T-helper 2 cell treated with Interferon-gamma antibody and Interleukin-4, amounts not matched to agents 5 μg/mL and 100 μg/mL, for 36 hours (primary cell): Measurements from ENCODE around the gene NPHP4.

Experiments used
- DNase-seq: peaks from one replicate; pipeline ENCODE4 v3.0.0; 2021; ENCODE audit warnings: low spot score
- H3K27ac Mint-ChIP-seq: one replicate; pipeline ENCODE4 v1.8.0; 2021; ENCODE audit warnings: mild to moderate bottlenecking, mixed read lengths
- H3K27me3 Mint-ChIP-seq: one replicate; pipeline ENCODE4 v1.8.0; 2021; ENCODE audit warnings: low read depth, mixed read lengths
- H3K36me3 Mint-ChIP-seq: one replicate; pipeline ENCODE4 v1.8.0; 2021; ENCODE audit warnings: low read depth, mixed read lengths
- H3K4me1 Mint-ChIP-seq: one replicate; pipeline ENCODE4 v1.8.0; 2021; ENCODE audit warnings: low read depth, mixed read lengths
- H3K4me3 Mint-ChIP-seq: one replicate; pipeline ENCODE4 v1.8.0; 2022; ENCODE audit warnings: mild to moderate bottlenecking, moderate library complexity, mixed read lengths
- H3K9me3 Mint-ChIP-seq: one replicate; pipeline ENCODE4 v1.8.0; 2021; ENCODE audit warnings: mixed read lengths

The NPHP4 gene

GRCh38 chr1:5994713-5995621 lies 2.7 kb upstream of the NPHP4 start:
- Mint-ChIP-seq H3K4me3 (peak overlapping the region; percentile 98), H3K27me3 (no peaks in the 10 kb centered on the region), H3K36me3 (peaks cover 6% of the 10 kb centered on the region), H3K4me1 (peaks cover 18% of the 10 kb centered on the region), H3K27ac (peak overlapping the region; percentile 96), H3K9me3 (no peaks in the 10 kb centered on the region)
- peak; percentile 43 for DNase-seq

GRCh38 chr1:5993556-5994491 lies 1.6 kb upstream of the NPHP4 start:
- peak overlapping the region; percentile 98 for H3K4me3 Mint-ChIP-seq
- DNase-seq, result peak; percentile 31
- peaks cover 18% of the 10 kb centered on the region for H3K4me1 Mint-ChIP-seq

GRCh38 chr1:5992814-5993555 lies 760 bp upstream of the NPHP4 start:
- Mint-ChIP-seq H3K36me3 (peaks cover 8% of the 10 kb centered on the region), H3K27me3 (no peaks in the 10 kb centered on the region), H3K4me1 (peaks cover 18% of the 10 kb centered on the region), H3K27ac (peak overlapping the region; percentile 96), H3K9me3 (no peaks in the 10 kb centered on the region), H3K4me3 (peak overlapping the region; percentile 98)
- peak; percentile 7 for DNase-seq

More at GRCh38 chr1:5993556-5994491, 1.6 kb upstream of the NPHP4 start:
- Mint-ChIP-seq H3K27me3 (no peaks in the 10 kb centered on the region), H3K27ac (peak overlapping the region; percentile 96), H3K9me3 (no peaks in the 10 kb centered on the region), H3K36me3 (peaks cover 8% of the 10 kb centered on the region)

DNA sequence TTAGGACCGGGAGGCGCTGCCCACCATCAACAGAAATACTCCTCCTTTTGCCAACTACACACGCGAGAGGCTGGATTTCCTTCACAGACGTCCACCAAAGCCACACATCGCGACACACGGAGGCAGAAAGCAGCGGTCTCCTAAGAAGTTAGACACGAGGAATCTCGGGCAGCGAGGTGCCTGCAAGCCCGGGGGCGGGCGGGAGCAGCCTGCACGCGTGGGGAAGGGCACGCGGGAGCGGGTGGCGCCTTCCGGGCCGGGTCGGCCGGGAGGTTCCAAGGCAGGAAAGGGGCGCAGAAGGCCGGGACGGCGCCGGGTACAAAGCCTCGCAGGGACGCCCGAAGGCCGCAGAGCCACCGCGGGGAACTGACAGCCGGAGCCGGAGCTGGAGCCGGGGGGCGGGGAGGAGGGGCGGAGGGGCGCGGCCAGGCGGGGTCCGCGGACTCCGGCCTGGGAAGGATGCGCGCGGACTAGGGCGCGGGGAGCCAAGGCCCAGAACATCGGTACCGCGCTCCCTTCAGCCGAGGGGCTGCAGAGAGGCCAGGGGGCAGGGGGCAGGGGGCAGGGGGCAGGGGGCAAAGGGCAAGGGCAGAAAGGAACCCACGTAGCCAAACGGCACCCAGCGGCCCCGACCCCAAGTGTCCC lies 722 bp downstream of the NPHP4 start:
- Mint-ChIP-seq H3K27me3 (no peaks in the 10 kb centered on the region), H3K27ac (peak overlapping the region; percentile 96)

GRCh38 chr1:5990913-5991312 lies 1.3 kb downstream of the NPHP4 start:
- DNase-seq, result no peak
- H3K4me1 Mint-ChIP-seq, result peaks cover 16% of the 10 kb centered on the region
- H3K27ac Mint-ChIP-seq, result peak overlapping the region; percentile 84
- H3K9me3 Mint-ChIP-seq, result no peaks in the 10 kb centered on the region
- H3K4me3 Mint-ChIP-seq, result peak overlapping the region; percentile 84
- no peaks in the 10 kb centered on the region for H3K27me3 Mint-ChIP-seq
- H3K36me3 Mint-ChIP-seq, result peaks cover 8% of the 10 kb centered on the region

More for the DNA sequence above, 722 bp downstream of the NPHP4 start:
- Mint-ChIP-seq H3K9me3 (no peaks in the 10 kb centered on the region), H3K4me1 (peaks cover 16% of the 10 kb centered on the region), H3K4me3 (peak overlapping the region; percentile 84), H3K36me3 (peaks cover 8% of the 10 kb centered on the region)
- DNase-seq, result peak; percentile 17

GRCh38 chr1:5989731-5990271 lies 2.4 kb downstream of the NPHP4 start:
- Mint-ChIP-seq H3K27ac (no peak overlapping the region), H3K27me3 (no peaks in the 10 kb centered on the region), H3K9me3 (no peaks in the 10 kb centered on the region), H3K4me3 (peak overlapping the region; percentile 59), H3K36me3 (peaks cover 12% of the 10 kb centered on the region), H3K4me1 (peaks cover 15% of the 10 kb centered on the region)
- no peak for DNase-seq

- no peak for DNase-seq
- Mint-ChIP-seq H3K36me3 (peaks cover 10% of the 10 kb centered on the region), H3K27ac (no peak overlapping the region), H3K9me3 (no peaks in the 10 kb centered on the region), H3K4me3 (no peak overlapping the region), H3K27me3 (no peaks in the 10 kb centered on the region), H3K4me1 (peaks cover 11% of the 10 kb centered on the region)
Observed at GRCh38 chr1:5989286-5989605, 3.0 kb downstream of the NPHP4 start.

DNA sequence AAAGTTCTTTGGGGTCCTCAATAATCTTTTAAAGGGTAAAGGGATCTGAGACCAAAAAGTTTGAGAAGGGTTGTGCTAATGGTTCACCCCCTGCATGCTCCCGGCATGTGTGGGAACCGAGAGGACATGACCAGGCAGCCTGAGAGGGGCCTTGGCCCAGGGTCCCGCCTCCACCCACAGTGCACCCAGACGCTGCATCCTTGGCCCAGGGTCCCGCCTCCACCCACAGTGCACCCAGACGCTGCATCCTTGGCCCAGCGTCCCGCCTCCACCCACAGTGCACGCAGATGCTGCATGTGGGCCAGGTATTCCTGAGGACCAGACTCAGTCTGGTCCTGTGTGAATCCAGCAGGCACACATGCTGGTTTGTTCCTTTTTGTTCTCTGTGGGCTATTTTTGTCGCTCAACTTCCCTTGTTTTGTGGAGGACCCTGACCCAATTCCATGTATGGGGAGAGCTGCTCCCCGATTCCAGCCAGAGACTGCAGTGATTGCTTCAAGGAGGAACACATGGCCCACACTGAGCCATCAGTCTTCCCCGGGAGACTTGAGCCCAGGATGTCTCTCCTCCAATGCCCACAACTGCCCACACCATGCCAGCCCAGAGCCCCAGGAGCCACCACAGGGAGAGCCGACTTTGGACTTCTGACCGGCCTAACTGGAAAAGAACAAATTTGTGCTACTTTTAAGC lies 3.5 kb downstream of the NPHP4 start:
- no peak overlapping the region for H3K27ac Mint-ChIP-seq

GRCh38 chr1:5986018-5986417 lies 6.2 kb downstream of the NPHP4 start:
- DNase-seq, result no peak
- no peaks in the 10 kb centered on the region for H3K9me3 Mint-ChIP-seq
- H3K27ac Mint-ChIP-seq, result no peak overlapping the region
- peaks cover 5% of the 10 kb centered on the region for H3K36me3 Mint-ChIP-seq
- H3K27me3 Mint-ChIP-seq, result no peaks in the 10 kb centered on the region
- peaks cover 18% of the 10 kb centered on the region for H3K4me1 Mint-ChIP-seq
- H3K4me3 Mint-ChIP-seq, result no peak overlapping the region

More for the DNA sequence above, 3.5 kb downstream of the NPHP4 start:
- DNase-seq, result no peak
- no peaks in the 10 kb centered on the region for H3K9me3 Mint-ChIP-seq
- no peak overlapping the region for H3K4me3 Mint-ChIP-seq
- peaks cover 9% of the 10 kb centered on the region for H3K36me3 Mint-ChIP-seq
- H3K4me1 Mint-ChIP-seq, result peaks cover 10% of the 10 kb centered on the region
- H3K27me3 Mint-ChIP-seq, result no peaks in the 10 kb centered on the region

GRCh38 chr1:5985250-5985649 lies 7.0 kb downstream of the NPHP4 start:
- no peak for DNase-seq
- H3K27ac Mint-ChIP-seq, result no peak overlapping the region
- H3K27me3 Mint-ChIP-seq, result no peaks in the 10 kb centered on the region
- H3K4me3 Mint-ChIP-seq, result no peak overlapping the region
- H3K4me1 Mint-ChIP-seq, result peaks cover 22% of the 10 kb centered on the region
- H3K9me3 Mint-ChIP-seq, result no peaks in the 10 kb centered on the region
- peaks cover 5% of the 10 kb centered on the region for H3K36me3 Mint-ChIP-seq

DNA sequence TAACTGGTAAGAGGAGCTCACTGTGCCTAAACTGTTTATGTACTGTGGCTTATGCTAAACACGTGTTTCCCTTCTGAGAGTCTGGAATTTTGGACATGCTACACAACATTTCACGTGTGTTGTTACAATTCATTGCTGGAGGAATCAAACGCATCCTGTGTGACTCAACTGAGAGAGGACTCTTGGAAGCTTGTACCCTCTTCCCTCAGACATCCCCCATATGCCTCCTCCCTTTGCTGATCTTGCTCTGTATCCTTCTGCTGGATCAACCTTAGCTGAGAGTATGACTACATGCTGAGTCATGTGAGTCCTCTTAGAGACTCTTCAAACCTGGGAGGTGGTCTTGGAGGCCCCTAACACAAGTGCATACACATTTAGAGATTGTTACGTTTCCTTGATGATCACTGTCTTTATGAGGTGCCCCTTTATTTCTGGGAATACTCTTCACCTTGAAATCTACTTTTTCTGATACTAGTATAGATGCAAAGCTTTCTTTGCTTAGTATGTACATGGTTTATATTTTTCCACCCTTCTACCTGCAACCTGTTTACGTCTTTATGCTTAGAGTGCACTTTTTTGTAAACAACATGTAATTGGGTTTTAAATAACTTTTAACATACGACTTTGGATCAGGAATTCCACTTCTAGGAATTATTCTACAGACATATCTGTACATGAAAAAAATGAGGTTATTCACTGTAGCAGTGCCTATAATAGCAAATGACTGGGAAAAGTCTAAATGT lies 8.7 kb downstream of the NPHP4 start:
- no peaks in the 10 kb centered on the region for H3K27me3 Mint-ChIP-seq
- H3K27ac Mint-ChIP-seq, result no peak overlapping the region
- H3K36me3 Mint-ChIP-seq, result peaks cover 4% of the 10 kb centered on the region
- H3K4me3 Mint-ChIP-seq, result no peak overlapping the region
- no peaks in the 10 kb centered on the region for H3K9me3 Mint-ChIP-seq
- no peak for DNase-seq
- peaks cover 25% of the 10 kb centered on the region for H3K4me1 Mint-ChIP-seq

DNA sequence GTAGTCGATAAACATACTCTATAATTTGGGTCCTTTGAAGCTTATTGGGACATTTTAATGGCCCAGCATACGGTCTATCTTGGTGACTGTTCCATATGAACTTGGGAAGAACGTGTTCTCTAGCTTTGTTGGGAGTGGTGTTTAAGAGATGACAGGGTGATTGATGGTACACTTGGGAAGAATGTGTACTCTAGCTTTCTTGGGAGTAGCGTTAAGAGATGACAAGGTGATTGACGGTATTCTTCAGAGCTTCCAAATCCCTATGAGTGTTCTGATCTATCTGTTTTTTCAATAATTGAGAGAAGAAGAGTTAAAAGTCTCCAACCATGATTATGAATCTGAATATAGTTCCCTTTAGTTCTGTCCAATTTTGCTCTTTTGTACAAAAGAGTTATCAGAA lies 9.4 kb downstream of the NPHP4 start:
- Mint-ChIP-seq H3K4me1 (peaks cover 22% of the 10 kb centered on the region), H3K27me3 (no peaks in the 10 kb centered on the region), H3K4me3 (no peak overlapping the region), H3K27ac (no peak overlapping the region), H3K9me3 (no peaks in the 10 kb centered on the region), H3K36me3 (peaks cover 4% of the 10 kb centered on the region)
- no peak for DNase-seq
